ENCODE results near the gene PLCB2. TPM values are rescaled to one million over a fixed set of nuclear protein-coding genes. Genes with fewer than 3 reads are reported as not detected.

Gene PLCB2
- total RNA-seq, 1 experiment from 2014 or later = 0.92 TPM

GRCh38 chr15:40243126-40243810 lies 64.5 kb downstream of the PLCB2 start:
- DNase-seq = no peak
- peaks cover 54% of the 10 kb centered on the region for H3K4me1 ChIP-seq (replicated peaks; ENCODE audit: insufficient read depth)

GRCh38 chr15:40242601-40243000 lies 65.1 kb downstream of the PLCB2 start:
- no peaks in the 10 kb centered on the region for H4K20me1 ChIP-seq (ENCODE audit: insufficient read depth)
- no peaks in the 10 kb centered on the region for H3K9me3 ChIP-seq (ENCODE audit: insufficient read depth, low read depth)
- ChIA-PET CTCF (no interaction called here), POLR2A (ENCODE audit: unreplicated experiment) (interaction anchor here (0.7 kb wide), 1 partner anchor 30 kb away, joined by 3 read pairs; no protein-coding TSS in a partner anchor)
- H3K9me2 ChIP-seq (ENCODE audit: insufficient read depth) = no peaks in the 10 kb centered on the region
- H3K27ac ChIP-seq = no peak overlapping the region
- H2AFZ ChIP-seq = no peak overlapping the region
- DNase-seq = no peak
- H3K27me3 ChIP-seq (ENCODE audit: insufficient read depth, low read depth) = no peaks in the 10 kb centered on the region
- H3K4me1 ChIP-seq (replicated peaks; ENCODE audit: insufficient read depth) = peaks cover 56% of the 10 kb centered on the region
- peaks cover 22% of the 10 kb centered on the region for H3F3A ChIP-seq (ENCODE audit: insufficient read depth, low read depth)
- TF ChIP-seq CTCF (conservative IDR thresholded peaks at IDR 0.05) = no peak
- no peak for TF ChIP-seq EZH2 (IDR thresholded peaks at IDR 0.05; ENCODE audit: low read depth)
- no TSS peak for BruUV-seq (replicated peaks)
- H3K4me3 ChIP-seq = no peak overlapping the region
- intact Hi-C loops (cut with micrococcal nuclease; ENCODE audit: unreplicated experiment) = no loop called here
- H3K36me3 ChIP-seq (ENCODE audit: low read depth) = no peaks in the 10 kb centered on the region
- no peaks in the 10 kb centered on the region for H3K79me2 ChIP-seq (ENCODE audit: low read depth)
- no peak overlapping the region for H3K4me2 ChIP-seq

More at GRCh38 chr15:40243126-40243810, 64.5 kb downstream of the PLCB2 start:
- Histone ChIP-seq H3K4me3 (no peak overlapping the region), H3K79me2 (ENCODE audit: low read depth) (no peaks in the 10 kb centered on the region), H2AFZ (no peak overlapping the region), H3K27ac (no peak overlapping the region), H3F3A (ENCODE audit: insufficient read depth, low read depth) (peaks cover 18% of the 10 kb centered on the region), H3K36me3 (ENCODE audit: low read depth) (no peaks in the 10 kb centered on the region), H3K9me2 (ENCODE audit: insufficient read depth) (no peaks in the 10 kb centered on the region), H3K27me3 (ENCODE audit: insufficient read depth, low read depth) (no peaks in the 10 kb centered on the region), H4K20me1 (ENCODE audit: insufficient read depth) (no peaks in the 10 kb centered on the region), H3K4me2 (no peak overlapping the region), H3K9me3 (ENCODE audit: insufficient read depth, low read depth) (no peaks in the 10 kb centered on the region)
- intact Hi-C loops (cut with micrococcal nuclease; ENCODE audit: unreplicated experiment) = no loop called here
- no peak for TF ChIP-seq EZH2 (IDR thresholded peaks at IDR 0.05; ENCODE audit: low read depth)
- TF ChIP-seq CTCF (conservative IDR thresholded peaks at IDR 0.05) = no peak
- BruUV-seq (replicated peaks) = no TSS peak
- ChIA-PET CTCF (interaction anchor here (0.6 kb wide), 1 partner anchor 1315 kb away, joined by 3 read pairs; no protein-coding TSS in a partner anchor), POLR2A (ENCODE audit: unreplicated experiment) (no interaction called here)

- Histone ChIP-seq H3K79me2 (ENCODE audit: low read depth) (no peaks in the 10 kb centered on the region), H3K4me1 (replicated peaks; ENCODE audit: insufficient read depth) (peaks cover 56% of the 10 kb centered on the region), H3K36me3 (ENCODE audit: low read depth) (no peaks in the 10 kb centered on the region), H3F3A (ENCODE audit: insufficient read depth, low read depth) (peaks cover 22% of the 10 kb centered on the region), H3K4me2 (no peak overlapping the region), H4K20me1 (ENCODE audit: insufficient read depth) (no peaks in the 10 kb centered on the region), H3K4me3 (no peak overlapping the region), H3K9me3 (ENCODE audit: insufficient read depth, low read depth) (no peaks in the 10 kb centered on the region), H2AFZ (no peak overlapping the region), H3K27me3 (ENCODE audit: insufficient read depth, low read depth) (no peaks in the 10 kb centered on the region), H3K9me2 (ENCODE audit: insufficient read depth) (no peaks in the 10 kb centered on the region), H3K27ac (no peak overlapping the region)
- no peak for TF ChIP-seq EZH2 (IDR thresholded peaks at IDR 0.05; ENCODE audit: low read depth)
- no peak for TF ChIP-seq CTCF (conservative IDR thresholded peaks at IDR 0.05)
- ChIA-PET CTCF (no interaction called here), POLR2A (ENCODE audit: unreplicated experiment) (interaction anchor here (0.7 kb wide), 1 partner anchor 31 kb away, joined by 3 read pairs; no protein-coding TSS in a partner anchor)
- intact Hi-C loops (cut with micrococcal nuclease; ENCODE audit: unreplicated experiment) = no loop called here
- BruUV-seq (replicated peaks) = no TSS peak
- DNase-seq = no peak
Measured at GRCh38 chr15:40242213-40242599, 65.5 kb downstream of the PLCB2 start.
